ENCODE data around the gene KRTAP19-1. TPM values are rescaled to one million over a fixed set of nuclear protein-coding genes. Genes with fewer than 3 reads are reported as not detected.

Gene KRTAP19-1
- total RNA-seq, 1 experiment from 2014 or later = not detected

GRCh38 chr21:30447056-30447455 is 33.1 kb downstream of the KRTAP19-1 start:
- H3K9me3 ChIP-seq = no peaks in the 10 kb centered on the region

DNA sequence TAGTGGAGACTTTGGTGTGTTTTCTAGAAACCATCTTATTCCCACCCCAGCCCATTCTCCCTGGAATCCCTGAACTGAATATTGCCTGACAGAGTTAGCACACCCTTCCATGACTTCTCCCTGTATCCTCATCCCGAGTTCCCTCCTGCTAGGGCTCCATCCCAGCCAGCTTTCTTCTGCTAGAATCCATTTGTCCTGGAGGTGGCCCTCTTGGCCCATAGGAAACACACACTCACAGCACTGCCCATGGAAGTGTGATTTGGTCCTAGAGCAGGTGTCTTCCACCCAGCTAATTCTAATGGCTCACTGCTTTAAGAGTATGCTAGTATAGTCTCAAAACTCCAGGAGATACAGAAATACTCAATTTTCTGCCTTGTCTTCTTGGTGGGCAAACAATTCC is 36.0 kb downstream of the KRTAP19-1 start:
- H3K4me1 Mint-ChIP-seq (ENCODE audit: low read depth, unreplicated experiment) = peaks cover 7% of the 10 kb centered on the region
- Histone ChIP-seq H3K27me3 (replicated peaks; ENCODE audit: control insufficient read depth, insufficient read depth, low read length) (no peaks in the 10 kb centered on the region), H3K4me1 (peaks cover 10% of the 10 kb centered on the region), H3K9me3 (no peaks in the 10 kb centered on the region), H3K36me3 (ENCODE audit: control insufficient read depth, insufficient read depth, low read length) (no peaks in the 10 kb centered on the region), H3K4me3 (ENCODE audit: low read depth, low read length) (no peak overlapping the region)
- no peaks in the 10 kb centered on the region for H3K36me3 Mint-ChIP-seq (ENCODE audit: insufficient read depth, unreplicated experiment)
- TF ChIP-seq, protein P1, sequence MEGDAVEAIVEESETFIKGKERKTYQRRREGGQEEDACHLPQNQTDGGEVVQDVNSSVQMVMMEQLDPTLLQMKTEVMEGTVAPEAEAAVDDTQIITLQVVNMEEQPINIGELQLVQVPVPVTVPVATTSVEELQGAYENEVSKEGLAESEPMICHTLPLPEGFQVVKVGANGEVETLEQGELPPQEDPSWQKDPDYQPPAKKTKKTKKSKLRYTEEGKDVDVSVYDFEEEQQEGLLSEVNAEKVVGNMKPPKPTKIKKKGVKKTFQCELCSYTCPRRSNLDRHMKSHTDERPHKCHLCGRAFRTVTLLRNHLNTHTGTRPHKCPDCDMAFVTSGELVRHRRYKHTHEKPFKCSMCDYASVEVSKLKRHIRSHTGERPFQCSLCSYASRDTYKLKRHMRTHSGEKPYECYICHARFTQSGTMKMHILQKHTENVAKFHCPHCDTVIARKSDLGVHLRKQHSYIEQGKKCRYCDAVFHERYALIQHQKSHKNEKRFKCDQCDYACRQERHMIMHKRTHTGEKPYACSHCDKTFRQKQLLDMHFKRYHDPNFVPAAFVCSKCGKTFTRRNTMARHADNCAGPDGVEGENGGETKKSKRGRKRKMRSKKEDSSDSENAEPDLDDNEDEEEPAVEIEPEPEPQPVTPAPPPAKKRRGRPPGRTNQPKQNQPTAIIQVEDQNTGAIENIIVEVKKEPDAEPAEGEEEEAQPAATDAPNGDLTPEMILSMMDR (IDR thresholded peaks at IDR 0.05; ENCODE audit: insufficient read depth in 1 of 2, low read depth in 1 of 2, low read length in 1 of 2, severe bottlenecking in 1 of 2, unreplicated experiment in 1 of 2) = no peak
- H3K27me3 Mint-ChIP-seq (ENCODE audit: insufficient read depth, unreplicated experiment) = no peaks in the 10 kb centered on the region
- no TSS peak for BruUV-seq (replicated peaks)
- H3K4me3 Mint-ChIP-seq (ENCODE audit: unreplicated experiment) = no peak overlapping the region
- ChIA-PET POLR2A (no interaction called here), CTCF (no interaction called here)
- H3K27ac Mint-ChIP-seq (ENCODE audit: unreplicated experiment) = no peak overlapping the region
- intact Hi-C loops (cut with micrococcal nuclease; ENCODE audit: unreplicated experiment) = no loop called here
- no peak for DNase-seq
- H3K9me3 Mint-ChIP-seq (ENCODE audit: unreplicated experiment) = no peaks in the 10 kb centered on the region

More at GRCh38 chr21:30447056-30447455, 33.1 kb downstream of the KRTAP19-1 start:
- H3K4me3 ChIP-seq (ENCODE audit: low read depth, low read length) = no peak overlapping the region
- Mint-ChIP-seq H3K4me1 (ENCODE audit: low read depth, unreplicated experiment) (peaks cover 7% of the 10 kb centered on the region), H3K4me3 (ENCODE audit: unreplicated experiment) (no peak overlapping the region), H3K9me3 (ENCODE audit: unreplicated experiment) (no peaks in the 10 kb centered on the region), H3K27me3 (ENCODE audit: insufficient read depth, unreplicated experiment) (no peaks in the 10 kb centered on the region), H3K27ac (ENCODE audit: unreplicated experiment) (no peak overlapping the region), H3K36me3 (ENCODE audit: insufficient read depth, unreplicated experiment) (no peaks in the 10 kb centered on the region)
- H3K36me3 ChIP-seq (ENCODE audit: control insufficient read depth, insufficient read depth, low read length) = no peaks in the 10 kb centered on the region
- H3K4me1 ChIP-seq = peaks cover 10% of the 10 kb centered on the region
- CTCF ChIA-PET = no interaction called here
- no peaks in the 10 kb centered on the region for H3K27me3 ChIP-seq (replicated peaks; ENCODE audit: control insufficient read depth, insufficient read depth, low read length)
- TF ChIP-seq, protein P1 (IDR thresholded peaks at IDR 0.05; ENCODE audit: insufficient read depth in 1 of 2, low read depth in 1 of 2, low read length in 1 of 2, severe bottlenecking in 1 of 2, unreplicated experiment in 1 of 2) = no peak
- intact Hi-C loops (cut with micrococcal nuclease; ENCODE audit: unreplicated experiment) = no loop called here
- DNase-seq = no peak
- no TSS peak for BruUV-seq (replicated peaks)
- POLR2A ChIA-PET = no interaction called here

GRCh38 chr21:30443226-30443625 is 36.9 kb downstream of the KRTAP19-1 start:
- H3K36me3 Mint-ChIP-seq (ENCODE audit: insufficient read depth, unreplicated experiment) = no peaks in the 10 kb centered on the region
- ChIA-PET POLR2A (no interaction called here), CTCF (no interaction called here)
- H3K4me3 ChIP-seq (ENCODE audit: low read depth, low read length) = no peak overlapping the region
- H3K9me3 Mint-ChIP-seq (ENCODE audit: unreplicated experiment) = no peaks in the 10 kb centered on the region
- no peaks in the 10 kb centered on the region for H3K27me3 ChIP-seq (replicated peaks; ENCODE audit: control insufficient read depth, insufficient read depth, low read length)
- no TSS peak for BruUV-seq (replicated peaks)
- H3K4me1 Mint-ChIP-seq (ENCODE audit: low read depth, unreplicated experiment) = peaks cover 7% of the 10 kb centered on the region
- no peaks in the 10 kb centered on the region for H3K27me3 Mint-ChIP-seq (ENCODE audit: insufficient read depth, unreplicated experiment)
- no peak overlapping the region for H3K4me3 Mint-ChIP-seq (ENCODE audit: unreplicated experiment)
- H3K4me1 ChIP-seq = peaks cover 10% of the 10 kb centered on the region
- no peaks in the 10 kb centered on the region for H3K36me3 ChIP-seq (ENCODE audit: control insufficient read depth, insufficient read depth, low read length)
- no peak overlapping the region for H3K27ac Mint-ChIP-seq (ENCODE audit: unreplicated experiment)
- no peaks in the 10 kb centered on the region for H3K9me3 ChIP-seq
- TF ChIP-seq, protein P1 (IDR thresholded peaks at IDR 0.05; ENCODE audit: insufficient read depth in 1 of 2, low read depth in 1 of 2, low read length in 1 of 2, severe bottlenecking in 1 of 2, unreplicated experiment in 1 of 2) = no peak
- peak in 1 of 2 experiments; percentile 4 for DNase-seq
- intact Hi-C loops (cut with micrococcal nuclease; ENCODE audit: unreplicated experiment) = no loop called here
